ENCODE measurements around the gene RAP1A.

Gene RAP1A

GRCh38 chr1:111735858-111736544 is 116.4 kb downstream of the RAP1A start:
- H3K4me2 ChIP-seq (ENCODE audit: insufficient read depth, low read length), result no peak overlapping the region
- ATAC-seq (ENCODE audit: insufficient read depth, low read depth), result no peak
- H3K4me3 ChIP-seq (ENCODE audit: low read depth in 1 of 2, low read length in 2 of 2), result no peak overlapping the region

GRCh38 chr1:111736548-111737215 is 117.1 kb downstream of the RAP1A start:
- H3K4me2 ChIP-seq (ENCODE audit: insufficient read depth, low read length), result peak overlapping the region; percentile 96; the same call in 1 of the 2 replicates
- H4K20me1 ChIP-seq (ENCODE audit: insufficient read depth, low read length), result peaks cover 13% of the 10 kb centered on the region; the same call in 1 of the 2 replicates
- no peaks in the 10 kb centered on the region for H3K79me2 ChIP-seq (ENCODE audit: insufficient read depth, low read length)
- H3K9ac ChIP-seq (ENCODE audit: low read depth, low read length), result no peak overlapping the region
- H3K9me3 ChIP-seq (ENCODE audit: insufficient read depth, low read length, severe bottlenecking), result no peaks in the 10 kb centered on the region
- H3K27me3 ChIP-seq (ENCODE audit: insufficient read depth, low read length, poor library complexity), result peaks cover 9% of the 10 kb centered on the region
- ATAC-seq (ENCODE audit: insufficient read depth, low read depth) (no peak), DNase-seq (no peak)
- H2AFZ ChIP-seq (ENCODE audit: low read depth, low read length), result no peak overlapping the region
- TF ChIP-seq EZH2 (IDR thresholded peaks at IDR 0.05; ENCODE audit: borderline replicate concordance, low read depth, low read length, severe bottlenecking), result no peak
- TF ChIP-seq CTCF (IDR thresholded peaks at IDR 0.05; ENCODE audit: borderline replicate concordance, extremely low read depth, low read length, poor library complexity, severe bottlenecking), result no peak
- H3K27ac ChIP-seq (ENCODE audit: low read length), result no peak overlapping the region
- peaks cover 31% of the 10 kb centered on the region for H3K4me1 ChIP-seq (ENCODE audit: insufficient read depth, low read length)
- H3K4me3 ChIP-seq (ENCODE audit: low read depth in 1 of 2, low read length in 2 of 2), result no peak overlapping the region
- H3K36me3 ChIP-seq (ENCODE audit: insufficient read depth, low read length), result no peaks in the 10 kb centered on the region

More at GRCh38 chr1:111735858-111736544, 116.4 kb downstream of the RAP1A start:
- H3K9me3 ChIP-seq (ENCODE audit: insufficient read depth, low read length, severe bottlenecking), result no peaks in the 10 kb centered on the region
- no peak overlapping the region for H3K9ac ChIP-seq (ENCODE audit: low read depth, low read length)
- H2AFZ ChIP-seq (ENCODE audit: low read depth, low read length), result no peak overlapping the region
- H3K79me2 ChIP-seq (ENCODE audit: insufficient read depth, low read length), result no peaks in the 10 kb centered on the region
- no peak for DNase-seq
- no peaks in the 10 kb centered on the region for H3K36me3 ChIP-seq (ENCODE audit: insufficient read depth, low read length)
- H3K27ac ChIP-seq (ENCODE audit: low read length), result no peak overlapping the region
- H3K4me1 ChIP-seq (ENCODE audit: insufficient read depth, low read length), result peaks cover 31% of the 10 kb centered on the region
- peaks cover 9% of the 10 kb centered on the region for H3K27me3 ChIP-seq (ENCODE audit: insufficient read depth, low read length, poor library complexity)
- TF ChIP-seq CTCF (IDR thresholded peaks at IDR 0.05; ENCODE audit: borderline replicate concordance, extremely low read depth, low read length, poor library complexity, severe bottlenecking), result no peak
- TF ChIP-seq EZH2 (IDR thresholded peaks at IDR 0.05; ENCODE audit: borderline replicate concordance, low read depth, low read length, severe bottlenecking), result no peak
- H4K20me1 ChIP-seq (ENCODE audit: insufficient read depth, low read length), result peaks cover 13% of the 10 kb centered on the region; the same call in 1 of the 2 replicates

GRCh38 chr1:111737216-111738132 is 117.9 kb downstream of the RAP1A start:
- H2AFZ ChIP-seq (ENCODE audit: low read depth, low read length), result peak overlapping the region; percentile 83
- no peaks in the 10 kb centered on the region for H3K79me2 ChIP-seq (ENCODE audit: insufficient read depth, low read length)
- peak overlapping the region; percentile 47 to 71; a peak in 3 of 4 replicates for H3K4me3 ChIP-seq (ENCODE audit: low read depth in 1 of 2, low read length in 2 of 2)
- no peaks in the 10 kb centered on the region for H3K9me3 ChIP-seq (ENCODE audit: insufficient read depth, low read length, severe bottlenecking)
- H3K36me3 ChIP-seq (ENCODE audit: insufficient read depth, low read length), result no peaks in the 10 kb centered on the region
- peak overlapping the region; percentile 96 for H3K4me2 ChIP-seq (ENCODE audit: insufficient read depth, low read length)
- H3K27me3 ChIP-seq (ENCODE audit: insufficient read depth, low read length, poor library complexity), result peaks cover 9% of the 10 kb centered on the region
- H3K27ac ChIP-seq (ENCODE audit: low read length), result peak overlapping the region; percentile 34
- H3K4me1 ChIP-seq (ENCODE audit: insufficient read depth, low read length), result peaks cover 31% of the 10 kb centered on the region
- peaks cover 13% of the 10 kb centered on the region; the same call in 1 of the 2 replicates for H4K20me1 ChIP-seq (ENCODE audit: insufficient read depth, low read length)
- peak; percentile 19 for DNase-seq
- no peak for ATAC-seq (ENCODE audit: insufficient read depth, low read depth)
- TF ChIP-seq CTCF (IDR thresholded peaks at IDR 0.05; ENCODE audit: borderline replicate concordance, extremely low read depth, low read length, poor library complexity, severe bottlenecking) (no peak), EZH2 (IDR thresholded peaks at IDR 0.05; ENCODE audit: borderline replicate concordance, low read depth, low read length, severe bottlenecking) (no peak)
- H3K9ac ChIP-seq (ENCODE audit: low read depth, low read length), result peak overlapping the region; percentile 63

All from DND-41 (cell line).